ENCODE data around the gene MUC5B.

GRCh38 chr11:1302041-1302460 is 79.2 kb downstream of the MUC5B start:
- TF ChIP-seq POLR2A (IDR thresholded peaks at IDR 0.05; ENCODE audit: low read depth, low read length) (no peak), POLR2AphosphoS5 (IDR thresholded peaks at IDR 0.05; ENCODE audit: low read depth, low read length) (no peak), TAF1 (IDR thresholded peaks at IDR 0.05; ENCODE audit: low read depth, low read length) (no peak), SPI1 (IDR thresholded peaks at IDR 0.05; ENCODE audit: low read depth, low read length) (no peak), POU2F2 (IDR thresholded peaks at IDR 0.05; ENCODE audit: low read depth, low read length) (no peak), PAX5 (IDR thresholded peaks at IDR 0.05; ENCODE audit: insufficient read depth, low read length, severe bottlenecking) (no peak)
